NCI-H345 treated with DMSO at 0.1 percent for 48 hours (cell line): ENCODE results near the gene CPXM2.

Experiments
- DNase-seq: peaks from one replicate; lab custom pipeline; 2025; ENCODE audit not compliant: unreplicated experiment; lab: John Stamatoyannopoulos, UW

The CPXM2 gene

GRCh38 chr10:123704076-123704475 is 187.5 kb downstream of the CPXM2 start:
- DNase-seq = no peak

- DNase-seq = no peak
Measured at GRCh38 chr10:123703195-123703790, 188.3 kb downstream of the CPXM2 start.
